Liver (tissue), 9 donors: Measurements from ENCODE around the gene TMEM135. TPM values are rescaled to one million over a fixed set of nuclear protein-coding genes. Genes with fewer than 3 reads are reported as not detected.

Experiments
- DNase-seq: peaks from one replicate; pipeline ENCODE4 v3.0.0-alpha.2; 2017; ENCODE audit warnings: low spot score
- H3K27ac ChIP-seq, 2 donors: one replicate each; pipeline ENCODE4 v1.7.0; 2013; ENCODE audit warnings: inconsistent platforms in 2 of 2, low read length in 2 of 2, control low read depth in 1 of 2, low read depth in 1 of 2, mild to moderate bottlenecking in 1 of 2
- H3K27me3 ChIP-seq, 4 donors: one replicate each; pipeline versions ENCODE4 v1.6.1 to v1.7.0; 2013; ENCODE audit warnings: low read length in 3 of 4, inconsistent platforms in 1 of 4, mild to moderate bottlenecking in 1 of 4, moderate library complexity in 1 of 4; ENCODE audit not compliant: control insufficient read depth in 4 of 4, insufficient read depth in 4 of 4
- H3K36me3 ChIP-seq, 4 donors: one replicate each; pipeline versions ENCODE4 v1.6.1 to v1.7.0; 2013; ENCODE audit warnings: low read length in 3 of 4, mild to moderate bottlenecking in 3 of 4, low read depth in 1 of 4, moderate library complexity in 1 of 4; ENCODE audit not compliant: control insufficient read depth in 4 of 4, insufficient read depth in 3 of 4
- H3K4me1 ChIP-seq, 4 donors: one replicate each; pipeline versions ENCODE4 v1.6.1 to v1.7.0; 2013; ENCODE audit warnings: low read length in 3 of 4, mild to moderate bottlenecking in 3 of 4, moderate library complexity in 1 of 4; ENCODE audit not compliant: control insufficient read depth in 4 of 4, insufficient read depth in 4 of 4
- H3K4me3 ChIP-seq, 3 donors: one replicate each; pipeline versions ENCODE4 v1.6.1 to v1.7.0; 2013; ENCODE audit warnings: low read length in 3 of 3, control low read depth in 1 of 3, low read depth in 1 of 3, mild to moderate bottlenecking in 1 of 3
- H3K9ac ChIP-seq, 2 donors: one replicate each; pipeline ENCODE4 v1.7.0; 2013; ENCODE audit warnings: low read length in 2 of 2, mild to moderate bottlenecking in 2 of 2, moderate library complexity in 2 of 2, control low read depth in 1 of 2, low read depth in 1 of 2
- H3K9me3 ChIP-seq, 4 donors: one replicate each; pipeline versions ENCODE4 v1.6.1 to v1.7.0; 2013; ENCODE audit warnings: low read length in 3 of 4; ENCODE audit not compliant: control insufficient read depth in 4 of 4
- CTCF ChIP-seq: fragments of 150-350 bp; IDR thresholded peaks from 2 replicates; pipeline ENCODE4 v1.5.1; 2017; ENCODE audit warnings: improper control_type of control experiment, low read depth, low read length; ENCODE audit not compliant: missing input control
- EGR1 ChIP-seq, 2 donors: IDR thresholded peaks; 2 replicates each; pipeline ENCODE4 v1.6.1; 2016 to 2018; ENCODE audit warnings: antibody characterized with exemption in 2 of 2, low read depth in 2 of 2
- FOXA1 ChIP-seq: IDR thresholded peaks from 2 replicates; pipeline ENCODE4 v1.6.1; 2016; ENCODE audit warnings: antibody characterized with exemption
- FOXA2 ChIP-seq: IDR thresholded peaks from 2 replicates; pipeline ENCODE4 v1.6.1; 2016; ENCODE audit warnings: antibody characterized with exemption
- GABPA ChIP-seq, 2 donors: IDR thresholded peaks in 1 of 2; conservative IDR thresholded peaks in 1 of 2; 2 replicates each; pipeline ENCODE4 v1.6.1; 2016; ENCODE audit warnings: antibody characterized with exemption in 2 of 2, mild to moderate bottlenecking in 1 of 2, moderate library complexity in 1 of 2
- HNF4A ChIP-seq, 2 donors: conservative IDR thresholded peaks; 2 replicates each; pipeline ENCODE4 v1.6.1; 2016; ENCODE audit warnings: antibody characterized with exemption in 2 of 2, mild to moderate bottlenecking in 2 of 2
- HNF4G ChIP-seq: IDR thresholded peaks from 2 replicates; pipeline ENCODE4 v1.6.1; 2016; ENCODE audit warnings: antibody characterized with exemption
- JUND ChIP-seq, 2 donors: IDR thresholded peaks; 2 replicates each; pipeline ENCODE4 v1.6.1; 2016; ENCODE audit warnings: antibody characterized with exemption in 2 of 2
- NR2F2 ChIP-seq: IDR thresholded peaks from 2 replicates; pipeline ENCODE4 v1.6.1; 2016; ENCODE audit warnings: antibody characterized with exemption
- RAD21 ChIP-seq, 2 donors: IDR thresholded peaks; 2 replicates each; pipeline ENCODE4 v1.6.1; 2016; ENCODE audit warnings: antibody characterized with exemption in 2 of 2, mild to moderate bottlenecking in 2 of 2
- RXRA ChIP-seq, 2 donors: IDR thresholded peaks; 2 replicates each; pipeline ENCODE4 v1.6.1; 2017 to 2018; ENCODE audit warnings: antibody characterized with exemption in 2 of 2, mild to moderate bottlenecking in 1 of 2
- SP1 ChIP-seq: IDR thresholded peaks from 2 replicates; pipeline ENCODE4 v1.6.1; 2018; ENCODE audit warnings: antibody characterized with exemption, mild to moderate bottlenecking
- TAF1 ChIP-seq: conservative IDR thresholded peaks from 2 replicates; pipeline ENCODE4 v1.6.1; 2016; ENCODE audit warnings: antibody characterized with exemption, mild to moderate bottlenecking
- YY1 ChIP-seq: IDR thresholded peaks from 2 replicates; pipeline ENCODE4 v1.6.1; 2016; ENCODE audit warnings: antibody characterized with exemption, mild to moderate bottlenecking
- WGBS: extraction: QIAGEN DNeasy Blood & Tissue Kit; methylation state at CpG from one replicate; pipeline ENCODE4 v1.1.7; 2013; 5-methylcytosine and 5-hydroxymethylcytosine counted together
- polyA plus RNA-seq, 2 donors: library from polyadenylated mRNA; stranded (reverse) in 1 of 2; unstranded in 1 of 2; fragments of 200-250 nt in 1 of 2; fragments of >200 nt in 1 of 2; fragmentation: Nextera tagmentation in 1 of 2; extraction: Ambion mirVana in 1 of 2; gene quantifications; one replicate each; pipeline versions ENCODE4 v1.2.1 to v1.2.3, GENCODE V29; 2013 to 2015
- total RNA-seq, 2 donors: library from RNA; depleted of rRNA; stranded (reverse); fragments of >200 nt; gene quantifications; one replicate each; pipeline ENCODE4 v1.2.3, GENCODE V29; 2014
- TF ChIP-seq, protein P1 (sequence below): IDR thresholded peaks from 2 replicates; pipeline ENCODE4 v1.6.1; 2016; ENCODE audit warnings: antibody characterized with exemption
- TF ChIP-seq, protein P2 (sequence below): IDR thresholded peaks from 2 replicates; pipeline ENCODE4 v1.6.1; 2016; ENCODE audit warnings: antibody characterized with exemption
- TF ChIP-seq, protein P3 (sequence below): IDR thresholded peaks from 2 replicates; pipeline ENCODE4 v1.6.1; 2016; ENCODE audit warnings: antibody characterized with exemption
- TF ChIP-seq, protein P4 (sequence below): IDR thresholded peaks from 2 replicates; pipeline ENCODE4 v1.6.1; 2016; ENCODE audit warnings: antibody characterized with exemption, mild to moderate bottlenecking
- donor health status: healthy.
- donor health status: healthy.
- donor health status: healthy.
- donor health status: healthy.
- donor health status: healthy.

TMEM135 gene
- total and polyA plus RNA-seq, 4 donors: 10.0 to 38.9 (median 23.5) TPM

DNA sequence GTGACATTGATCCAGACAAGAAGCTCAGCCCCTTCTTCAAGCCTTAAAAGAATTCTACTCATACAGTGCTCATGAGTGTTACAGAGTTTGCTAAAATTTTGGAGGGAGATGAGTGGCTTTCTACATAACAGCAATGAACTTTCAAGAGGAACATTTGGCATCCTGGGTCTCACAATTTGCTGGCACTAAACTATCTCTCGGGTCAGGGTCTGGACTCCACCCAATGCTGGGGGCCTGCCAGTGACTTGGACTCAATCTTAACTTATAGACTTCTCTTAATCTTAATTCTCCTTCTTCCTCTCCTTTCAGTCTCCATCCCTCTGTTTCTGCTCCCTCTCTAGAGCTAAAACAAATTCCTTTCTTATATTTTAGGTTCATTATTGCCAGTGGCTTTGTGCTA is 317.9 kb downstream of the TMEM135 start:
- Histone ChIP-seq H3K27ac (no peak overlapping the region), H3K4me3 (no peak overlapping the region), H3K9ac (no peak overlapping the region), H3K36me3 (no peaks in the 10 kb centered on the region), H3K4me1 (peaks cover 0 to 7% (median 3%) of the 10 kb centered on the region in 4 donors), H3K9me3 (no peaks in the 10 kb centered on the region), H3K27me3 (no peaks in the 10 kb centered on the region)
- DNase-seq: no peak
- TF ChIP-seq HNF4G: no peak
- TF ChIP-seq, protein P1, sequence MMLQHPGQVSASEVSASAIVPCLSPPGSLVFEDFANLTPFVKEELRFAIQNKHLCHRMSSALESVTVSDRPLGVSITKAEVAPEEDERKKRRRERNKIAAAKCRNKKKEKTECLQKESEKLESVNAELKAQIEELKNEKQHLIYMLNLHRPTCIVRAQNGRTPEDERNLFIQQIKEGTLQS: no peak
- TF ChIP-seq CTCF: no peak
- TF ChIP-seq FOXA1: no peak
- no peak for TF ChIP-seq RXRA (IDR thresholded peaks at IDR 0.05)
- no peak for TF ChIP-seq EGR1 (IDR thresholded peaks at IDR 0.05; ENCODE audit: low read depth in 2 of 2)
- no peak for TF ChIP-seq RAD21 (IDR thresholded peaks at IDR 0.05)
- TF ChIP-seq, protein P2, sequence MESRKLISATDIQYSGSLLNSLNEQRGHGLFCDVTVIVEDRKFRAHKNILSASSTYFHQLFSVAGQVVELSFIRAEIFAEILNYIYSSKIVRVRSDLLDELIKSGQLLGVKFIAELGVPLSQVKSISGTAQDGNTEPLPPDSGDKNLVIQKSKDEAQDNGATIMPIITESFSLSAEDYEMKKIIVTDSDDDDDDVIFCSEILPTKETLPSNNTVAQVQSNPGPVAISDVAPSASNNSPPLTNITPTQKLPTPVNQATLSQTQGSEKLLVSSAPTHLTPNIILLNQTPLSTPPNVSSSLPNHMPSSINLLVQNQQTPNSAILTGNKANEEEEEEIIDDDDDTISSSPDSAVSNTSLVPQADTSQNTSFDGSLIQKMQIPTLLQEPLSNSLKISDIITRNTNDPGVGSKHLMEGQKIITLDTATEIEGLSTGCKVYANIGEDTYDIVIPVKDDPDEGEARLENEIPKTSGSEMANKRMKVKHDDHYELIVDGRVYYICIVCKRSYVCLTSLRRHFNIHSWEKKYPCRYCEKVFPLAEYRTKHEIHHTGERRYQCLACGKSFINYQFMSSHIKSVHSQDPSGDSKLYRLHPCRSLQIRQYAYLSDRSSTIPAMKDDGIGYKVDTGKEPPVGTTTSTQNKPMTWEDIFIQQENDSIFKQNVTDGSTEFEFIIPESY: no peak
- no peak for TF ChIP-seq GABPA (IDR thresholded peaks at IDR 0.05 in 1 of 2, conservative IDR thresholded peaks at IDR 0.05 in 1 of 2)
- no peak for TF ChIP-seq TAF1
- TF ChIP-seq YY1: no peak
- TF ChIP-seq NR2F2: no peak
- no peak for TF ChIP-seq JUND (IDR thresholded peaks at IDR 0.05)
- TF ChIP-seq, protein P3, sequence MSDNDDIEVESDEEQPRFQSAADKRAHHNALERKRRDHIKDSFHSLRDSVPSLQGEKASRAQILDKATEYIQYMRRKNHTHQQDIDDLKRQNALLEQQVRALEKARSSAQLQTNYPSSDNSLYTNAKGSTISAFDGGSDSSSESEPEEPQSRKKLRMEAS: no peak
- no peak for TF ChIP-seq HNF4A (conservative IDR thresholded peaks at IDR 0.05)
- no peak for TF ChIP-seq SP1
- TF ChIP-seq, protein P4, sequence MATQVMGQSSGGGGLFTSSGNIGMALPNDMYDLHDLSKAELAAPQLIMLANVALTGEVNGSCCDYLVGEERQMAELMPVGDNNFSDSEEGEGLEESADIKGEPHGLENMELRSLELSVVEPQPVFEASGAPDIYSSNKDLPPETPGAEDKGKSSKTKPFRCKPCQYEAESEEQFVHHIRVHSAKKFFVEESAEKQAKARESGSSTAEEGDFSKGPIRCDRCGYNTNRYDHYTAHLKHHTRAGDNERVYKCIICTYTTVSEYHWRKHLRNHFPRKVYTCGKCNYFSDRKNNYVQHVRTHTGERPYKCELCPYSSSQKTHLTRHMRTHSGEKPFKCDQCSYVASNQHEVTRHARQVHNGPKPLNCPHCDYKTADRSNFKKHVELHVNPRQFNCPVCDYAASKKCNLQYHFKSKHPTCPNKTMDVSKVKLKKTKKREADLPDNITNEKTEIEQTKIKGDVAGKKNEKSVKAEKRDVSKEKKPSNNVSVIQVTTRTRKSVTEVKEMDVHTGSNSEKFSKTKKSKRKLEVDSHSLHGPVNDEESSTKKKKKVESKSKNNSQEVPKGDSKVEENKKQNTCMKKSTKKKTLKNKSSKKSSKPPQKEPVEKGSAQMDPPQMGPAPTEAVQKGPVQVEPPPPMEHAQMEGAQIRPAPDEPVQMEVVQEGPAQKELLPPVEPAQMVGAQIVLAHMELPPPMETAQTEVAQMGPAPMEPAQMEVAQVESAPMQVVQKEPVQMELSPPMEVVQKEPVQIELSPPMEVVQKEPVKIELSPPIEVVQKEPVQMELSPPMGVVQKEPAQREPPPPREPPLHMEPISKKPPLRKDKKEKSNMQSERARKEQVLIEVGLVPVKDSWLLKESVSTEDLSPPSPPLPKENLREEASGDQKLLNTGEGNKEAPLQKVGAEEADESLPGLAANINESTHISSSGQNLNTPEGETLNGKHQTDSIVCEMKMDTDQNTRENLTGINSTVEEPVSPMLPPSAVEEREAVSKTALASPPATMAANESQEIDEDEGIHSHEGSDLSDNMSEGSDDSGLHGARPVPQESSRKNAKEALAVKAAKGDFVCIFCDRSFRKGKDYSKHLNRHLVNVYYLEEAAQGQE: no peak
- TF ChIP-seq FOXA2: no peak
- WGBS: 68% methylated on average over 1 of the region's 1 CpG
